Prostate gland (tissue), 2 donors: ENCODE measurements around the gene TNNI3.

Experiments
- POLR2AphosphoS5 ChIP-seq: sonication (generic); formaldehyde crosslinking; IDR thresholded peaks from one replicate; pipeline ENCODE4 v1.6.1; 2017; ENCODE audit warnings: antibody characterized with exemption
- TF ChIP-seq, protein P1 (sequence below), 4 experiments: fragments of 200-600 bp in 2 of 4; fragments of 450-650 bp in 2 of 4; sonication (generic) in 2 of 4; IDR thresholded peaks; 1 replicate in 3 of 4; 2 replicates in 1 of 4; pipeline ENCODE4 v1.5.1; 2016 to 2019; ENCODE audit warnings: antibody characterized with exemption in 4 of 4, mild to moderate bottlenecking in 2 of 4, moderate library complexity in 2 of 4

GRCh38 chr19:55131421-55131820 lies 26.1 kb downstream of the TNNI3 start:
- TF ChIP-seq, protein P1, sequence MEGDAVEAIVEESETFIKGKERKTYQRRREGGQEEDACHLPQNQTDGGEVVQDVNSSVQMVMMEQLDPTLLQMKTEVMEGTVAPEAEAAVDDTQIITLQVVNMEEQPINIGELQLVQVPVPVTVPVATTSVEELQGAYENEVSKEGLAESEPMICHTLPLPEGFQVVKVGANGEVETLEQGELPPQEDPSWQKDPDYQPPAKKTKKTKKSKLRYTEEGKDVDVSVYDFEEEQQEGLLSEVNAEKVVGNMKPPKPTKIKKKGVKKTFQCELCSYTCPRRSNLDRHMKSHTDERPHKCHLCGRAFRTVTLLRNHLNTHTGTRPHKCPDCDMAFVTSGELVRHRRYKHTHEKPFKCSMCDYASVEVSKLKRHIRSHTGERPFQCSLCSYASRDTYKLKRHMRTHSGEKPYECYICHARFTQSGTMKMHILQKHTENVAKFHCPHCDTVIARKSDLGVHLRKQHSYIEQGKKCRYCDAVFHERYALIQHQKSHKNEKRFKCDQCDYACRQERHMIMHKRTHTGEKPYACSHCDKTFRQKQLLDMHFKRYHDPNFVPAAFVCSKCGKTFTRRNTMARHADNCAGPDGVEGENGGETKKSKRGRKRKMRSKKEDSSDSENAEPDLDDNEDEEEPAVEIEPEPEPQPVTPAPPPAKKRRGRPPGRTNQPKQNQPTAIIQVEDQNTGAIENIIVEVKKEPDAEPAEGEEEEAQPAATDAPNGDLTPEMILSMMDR (IDR thresholded peaks at IDR 0.05): no peak
- no peak for TF ChIP-seq POLR2AphosphoS5
